K562 (cell line): Measurements from ENCODE around the gene TSPAN12. TPM values are rescaled to one million over a fixed set of nuclear protein-coding genes. Genes with fewer than 3 reads are reported as not detected.
A peak's percentile ranks its signal among the peaks of the same experiment; 100 is the strongest.

ENCODE experiments used
- ETV1 ChIP-seq: fragments of 450-650 bp; conservative IDR thresholded peaks from 2 replicates; pipeline ENCODE4 v1.6.1; 2016; ENCODE audit warnings: missing genetic modification characterization, control low read depth, low read depth, missing compliant biosample characterization
- KDM2B ChIP-seq: fragments of 250-450 bp; sonication (Bioruptor Pico); IDR thresholded peaks from 2 replicates; pipeline ENCODE4 v1.8.0; 2021; ENCODE audit warnings: mild to moderate bottlenecking, moderate library complexity
- POLR2G ChIP-seq: fragments of 200-400 bp; formaldehyde crosslinking; IDR thresholded peaks from 2 replicates; pipeline ENCODE4 v1.6.1; 2017; ENCODE audit warnings: low read depth, mild to moderate bottlenecking, antibody characterized with exemption, low read length, moderate library complexity
- RAD21 ChIP-seq, 2 experiments: fragments of 250-450 bp in 1 of 2; fragments of 450-650 bp in 1 of 2; sonication (Bioruptor Pico) in 1 of 2; formaldehyde crosslinking in 1 of 2; IDR thresholded peaks in 1 of 2; conservative IDR thresholded peaks in 1 of 2; 2 replicates each; pipeline versions ENCODE4 v1.4.0 to v1.8.0; 2020 to 2022; ENCODE audit warnings: mild to moderate bottlenecking in 2 of 2, moderate library complexity in 1 of 2
- SMC3 ChIP-seq: conservative IDR thresholded peaks from 2 replicates; pipeline ENCODE4 v1.6.1; 2011; ENCODE audit warnings: low read depth, low read length, improper control_type of control experiment; ENCODE audit not compliant: insufficient read depth
- ZNF384 ChIP-seq: IDR thresholded peaks from 2 replicates; pipeline ENCODE4 v1.6.1; 2012; ENCODE audit warnings: low read depth, low read length, improper control_type of control experiment
- polyA plus RNA-seq, 8 experiments: library from polyadenylated mRNA; depleted of rRNA in 4 of 8; stranded (reverse) in 5 of 8; unstranded in 3 of 8; fragments of >200 nt; fragmentation: Nextera tagmentation in 2 of 8; fragmentation: Illumina TruSeq in 1 of 8; extraction: Ambion mirVana in 2 of 8; extraction: Trizol in 1 of 8; gene quantifications; 2 replicates each; pipeline versions ENCODE4 v1.2.1 to v1.2.3, GENCODE V29; 2011 to 2014; ENCODE audit warnings: inconsistent platforms in 1 of 8, missing spikeins in 1 of 8
- total RNA-seq, 7 experiments: library from RNA; depleted of rRNA in 6 of 7; stranded (reverse); fragments of >200 nt in 6 of 7; fragmentation: Illumina TruSeq in 2 of 7; extraction: Trizol in 2 of 7; gene quantifications; 2 replicates each; pipeline versions ENCODE4 v1.2.1 to v1.2.3, GENCODE V29; 2011 to 2021; ENCODE audit warnings: low replicate concordance in 1 of 7
- TF ChIP-seq, protein P1 (sequence below): fragments of 450-650 bp; IDR thresholded peaks from 2 replicates; pipeline ENCODE4 v1.6.1; 2016; ENCODE audit warnings: mild to moderate bottlenecking, moderate library complexity
- TF ChIP-seq, protein P2 (sequence below): fragments of 450-650 bp; formaldehyde crosslinking; IDR thresholded peaks from 2 replicates; pipeline ENCODE4 v1.4.0; 2022; ENCODE audit warnings: missing genetic modification characterization
- TF ChIP-seq, protein P3 (sequence below): fragments of 450-650 bp; formaldehyde crosslinking; IDR thresholded peaks from 2 replicates; pipeline ENCODE4 v1.4.0; 2020; ENCODE audit warnings: mild to moderate bottlenecking, moderate library complexity

The TSPAN12 gene
- total and polyA plus RNA-seq, 9 of the 15 experiments (the other 6 are each of a cell fraction or from before 2014, with no cell fraction given) = 0.13 to 1.7 (median 0.35) TPM; not detected in 1

DNA sequence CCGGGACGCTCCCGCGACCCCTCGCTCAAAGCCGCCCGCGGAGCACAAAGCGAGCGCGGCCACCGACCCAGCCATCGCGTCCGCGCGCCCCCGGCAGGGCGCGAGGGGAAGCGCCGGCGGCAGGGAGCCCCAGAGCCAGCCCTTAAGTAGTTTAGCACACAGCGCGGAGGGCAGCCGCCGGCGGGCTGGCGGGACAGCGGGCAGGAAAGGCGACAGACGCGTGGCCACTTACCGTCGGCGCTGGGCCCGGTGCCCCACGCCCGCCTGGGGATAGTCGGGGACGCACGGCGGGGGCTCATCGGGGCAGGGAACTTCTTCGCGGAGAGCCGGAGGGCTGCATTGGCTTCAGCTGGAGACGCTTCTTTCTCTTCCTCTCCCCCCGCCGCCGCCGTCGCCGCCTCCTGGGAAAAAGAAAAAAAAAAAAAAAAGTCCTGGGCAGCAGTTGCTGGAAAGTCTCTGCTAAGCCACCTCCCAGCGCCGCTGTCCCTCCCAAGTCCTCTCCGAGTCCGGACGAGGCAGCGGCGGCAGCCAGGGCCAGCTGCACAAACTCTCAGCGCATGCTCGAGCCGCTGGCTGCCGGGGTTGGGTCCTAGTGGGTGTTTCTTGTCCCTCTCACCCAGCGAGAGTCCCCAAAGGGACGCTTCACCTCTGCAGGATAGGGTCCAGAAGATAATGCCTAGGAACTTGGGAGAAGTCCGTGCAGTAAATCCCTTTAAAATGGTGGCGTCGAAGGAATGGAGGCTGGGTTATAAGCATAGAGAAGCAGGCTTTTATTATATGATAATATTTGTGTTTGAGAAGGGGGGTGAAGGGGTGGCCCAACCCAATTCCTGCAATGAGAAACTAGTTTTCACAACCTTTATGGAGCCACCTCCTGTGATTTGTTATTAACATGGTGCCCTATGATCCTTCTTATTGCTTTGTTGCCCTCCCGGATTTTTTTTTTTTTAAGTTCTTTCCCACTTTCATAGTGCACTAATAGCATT is at the start of gene TSPAN12 (continued):
- TF ChIP-seq, protein P1, sequence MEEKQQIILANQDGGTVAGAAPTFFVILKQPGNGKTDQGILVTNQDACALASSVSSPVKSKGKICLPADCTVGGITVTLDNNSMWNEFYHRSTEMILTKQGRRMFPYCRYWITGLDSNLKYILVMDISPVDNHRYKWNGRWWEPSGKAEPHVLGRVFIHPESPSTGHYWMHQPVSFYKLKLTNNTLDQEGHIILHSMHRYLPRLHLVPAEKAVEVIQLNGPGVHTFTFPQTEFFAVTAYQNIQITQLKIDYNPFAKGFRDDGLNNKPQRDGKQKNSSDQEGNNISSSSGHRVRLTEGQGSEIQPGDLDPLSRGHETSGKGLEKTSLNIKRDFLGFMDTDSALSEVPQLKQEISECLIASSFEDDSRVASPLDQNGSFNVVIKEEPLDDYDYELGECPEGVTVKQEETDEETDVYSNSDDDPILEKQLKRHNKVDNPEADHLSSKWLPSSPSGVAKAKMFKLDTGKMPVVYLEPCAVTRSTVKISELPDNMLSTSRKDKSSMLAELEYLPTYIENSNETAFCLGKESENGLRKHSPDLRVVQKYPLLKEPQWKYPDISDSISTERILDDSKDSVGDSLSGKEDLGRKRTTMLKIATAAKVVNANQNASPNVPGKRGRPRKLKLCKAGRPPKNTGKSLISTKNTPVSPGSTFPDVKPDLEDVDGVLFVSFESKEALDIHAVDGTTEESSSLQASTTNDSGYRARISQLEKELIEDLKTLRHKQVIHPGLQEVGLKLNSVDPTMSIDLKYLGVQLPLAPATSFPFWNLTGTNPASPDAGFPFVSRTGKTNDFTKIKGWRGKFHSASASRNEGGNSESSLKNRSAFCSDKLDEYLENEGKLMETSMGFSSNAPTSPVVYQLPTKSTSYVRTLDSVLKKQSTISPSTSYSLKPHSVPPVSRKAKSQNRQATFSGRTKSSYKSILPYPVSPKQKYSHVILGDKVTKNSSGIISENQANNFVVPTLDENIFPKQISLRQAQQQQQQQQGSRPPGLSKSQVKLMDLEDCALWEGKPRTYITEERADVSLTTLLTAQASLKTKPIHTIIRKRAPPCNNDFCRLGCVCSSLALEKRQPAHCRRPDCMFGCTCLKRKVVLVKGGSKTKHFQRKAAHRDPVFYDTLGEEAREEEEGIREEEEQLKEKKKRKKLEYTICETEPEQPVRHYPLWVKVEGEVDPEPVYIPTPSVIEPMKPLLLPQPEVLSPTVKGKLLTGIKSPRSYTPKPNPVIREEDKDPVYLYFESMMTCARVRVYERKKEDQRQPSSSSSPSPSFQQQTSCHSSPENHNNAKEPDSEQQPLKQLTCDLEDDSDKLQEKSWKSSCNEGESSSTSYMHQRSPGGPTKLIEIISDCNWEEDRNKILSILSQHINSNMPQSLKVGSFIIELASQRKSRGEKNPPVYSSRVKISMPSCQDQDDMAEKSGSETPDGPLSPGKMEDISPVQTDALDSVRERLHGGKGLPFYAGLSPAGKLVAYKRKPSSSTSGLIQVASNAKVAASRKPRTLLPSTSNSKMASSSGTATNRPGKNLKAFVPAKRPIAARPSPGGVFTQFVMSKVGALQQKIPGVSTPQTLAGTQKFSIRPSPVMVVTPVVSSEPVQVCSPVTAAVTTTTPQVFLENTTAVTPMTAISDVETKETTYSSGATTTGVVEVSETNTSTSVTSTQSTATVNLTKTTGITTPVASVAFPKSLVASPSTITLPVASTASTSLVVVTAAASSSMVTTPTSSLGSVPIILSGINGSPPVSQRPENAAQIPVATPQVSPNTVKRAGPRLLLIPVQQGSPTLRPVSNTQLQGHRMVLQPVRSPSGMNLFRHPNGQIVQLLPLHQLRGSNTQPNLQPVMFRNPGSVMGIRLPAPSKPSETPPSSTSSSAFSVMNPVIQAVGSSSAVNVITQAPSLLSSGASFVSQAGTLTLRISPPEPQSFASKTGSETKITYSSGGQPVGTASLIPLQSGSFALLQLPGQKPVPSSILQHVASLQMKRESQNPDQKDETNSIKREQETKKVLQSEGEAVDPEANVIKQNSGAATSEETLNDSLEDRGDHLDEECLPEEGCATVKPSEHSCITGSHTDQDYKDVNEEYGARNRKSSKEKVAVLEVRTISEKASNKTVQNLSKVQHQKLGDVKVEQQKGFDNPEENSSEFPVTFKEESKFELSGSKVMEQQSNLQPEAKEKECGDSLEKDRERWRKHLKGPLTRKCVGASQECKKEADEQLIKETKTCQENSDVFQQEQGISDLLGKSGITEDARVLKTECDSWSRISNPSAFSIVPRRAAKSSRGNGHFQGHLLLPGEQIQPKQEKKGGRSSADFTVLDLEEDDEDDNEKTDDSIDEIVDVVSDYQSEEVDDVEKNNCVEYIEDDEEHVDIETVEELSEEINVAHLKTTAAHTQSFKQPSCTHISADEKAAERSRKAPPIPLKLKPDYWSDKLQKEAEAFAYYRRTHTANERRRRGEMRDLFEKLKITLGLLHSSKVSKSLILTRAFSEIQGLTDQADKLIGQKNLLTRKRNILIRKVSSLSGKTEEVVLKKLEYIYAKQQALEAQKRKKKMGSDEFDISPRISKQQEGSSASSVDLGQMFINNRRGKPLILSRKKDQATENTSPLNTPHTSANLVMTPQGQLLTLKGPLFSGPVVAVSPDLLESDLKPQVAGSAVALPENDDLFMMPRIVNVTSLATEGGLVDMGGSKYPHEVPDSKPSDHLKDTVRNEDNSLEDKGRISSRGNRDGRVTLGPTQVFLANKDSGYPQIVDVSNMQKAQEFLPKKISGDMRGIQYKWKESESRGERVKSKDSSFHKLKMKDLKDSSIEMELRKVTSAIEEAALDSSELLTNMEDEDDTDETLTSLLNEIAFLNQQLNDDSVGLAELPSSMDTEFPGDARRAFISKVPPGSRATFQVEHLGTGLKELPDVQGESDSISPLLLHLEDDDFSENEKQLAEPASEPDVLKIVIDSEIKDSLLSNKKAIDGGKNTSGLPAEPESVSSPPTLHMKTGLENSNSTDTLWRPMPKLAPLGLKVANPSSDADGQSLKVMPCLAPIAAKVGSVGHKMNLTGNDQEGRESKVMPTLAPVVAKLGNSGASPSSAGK = peak; percentile 61
- TF ChIP-seq KDM2B (CRISPR knock-in tag) (peak; percentile 32), RAD21 (CRISPR knock-in tag; conservative IDR thresholded peaks at IDR 0.05 in 1 of 2, IDR thresholded peaks at IDR 0.05 in 1 of 2) (peak; percentile 33 to 47), ZNF384 (peak; percentile 90), POLR2G (peak; percentile 61), ETV1 (tag) (no peak; the same call in 1 of the 2 replicates), SMC3 (0 out of 2 replicates have a peak, but pooled peaks have one; percentile 20)
- TF ChIP-seq, protein P2, sequence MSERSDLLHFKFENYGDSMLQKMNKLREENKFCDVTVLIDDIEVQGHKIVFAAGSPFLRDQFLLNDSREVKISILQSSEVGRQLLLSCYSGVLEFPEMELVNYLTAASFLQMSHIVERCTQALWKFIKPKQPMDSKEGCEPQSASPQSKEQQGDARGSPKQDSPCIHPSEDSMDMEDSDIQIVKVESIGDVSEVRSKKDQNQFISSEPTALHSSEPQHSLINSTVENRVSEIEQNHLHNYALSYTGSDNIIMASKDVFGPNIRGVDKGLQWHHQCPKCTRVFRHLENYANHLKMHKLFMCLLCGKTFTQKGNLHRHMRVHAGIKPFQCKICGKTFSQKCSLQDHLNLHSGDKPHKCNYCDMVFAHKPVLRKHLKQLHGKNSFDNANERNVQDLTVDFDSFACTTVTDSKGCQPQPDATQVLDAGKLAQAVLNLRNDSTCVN (CRISPR knock-in tag) = no peak
- TF ChIP-seq, protein P3, sequence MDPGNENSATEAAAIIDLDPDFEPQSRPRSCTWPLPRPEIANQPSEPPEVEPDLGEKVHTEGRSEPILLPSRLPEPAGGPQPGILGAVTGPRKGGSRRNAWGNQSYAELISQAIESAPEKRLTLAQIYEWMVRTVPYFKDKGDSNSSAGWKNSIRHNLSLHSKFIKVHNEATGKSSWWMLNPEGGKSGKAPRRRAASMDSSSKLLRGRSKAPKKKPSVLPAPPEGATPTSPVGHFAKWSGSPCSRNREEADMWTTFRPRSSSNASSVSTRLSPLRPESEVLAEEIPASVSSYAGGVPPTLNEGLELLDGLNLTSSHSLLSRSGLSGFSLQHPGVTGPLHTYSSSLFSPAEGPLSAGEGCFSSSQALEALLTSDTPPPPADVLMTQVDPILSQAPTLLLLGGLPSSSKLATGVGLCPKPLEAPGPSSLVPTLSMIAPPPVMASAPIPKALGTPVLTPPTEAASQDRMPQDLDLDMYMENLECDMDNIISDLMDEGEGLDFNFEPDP (CRISPR knock-in tag) = no peak
